H1 (cell line): Measurements from ENCODE around the gene LDLRAD4. TPM values are rescaled to one million over a fixed set of nuclear protein-coding genes. Genes with fewer than 3 reads are reported as not detected.
A peak's percentile ranks its signal among the peaks of the same experiment; 100 is the strongest.

Experiments used
- CTCF ChIA-PET: fragments of 300-600 bp; sonication (Branson Sonifier 250); formaldehyde crosslinking; loops from one replicate; lab custom pipeline; 2021; ENCODE audit not compliant: partially characterized antibody; lab: Charles Lee
- POLR2A ChIA-PET: fragments of 300-600 bp; sonication (Branson Sonifier 250); formaldehyde crosslinking; loops from one replicate; lab custom pipeline; 2021; ENCODE audit warnings: inconsistent platforms; ENCODE audit not compliant: partially characterized antibody; lab: Charles Lee
- DNase-seq, 2 experiments: peaks; one replicate each; pipeline versions ENCODE4 v3.0.0 to v3.0.0-alpha.2; 2010 to 2022; ENCODE audit warnings: low spot score in 2 of 2, low read depth in 1 of 2, mixed read lengths in 1 of 2
- FAIRE-seq: peaks from 2 replicates; lab custom pipeline; 2011; peaks lifted over from hg19 to GRCh38; lab: Jason Lieb, UNC
- H2AFZ ChIP-seq: 2 replicates; pipeline ENCODE4 v1.8.1; 2012; ENCODE audit warnings: low read length, inconsistent platforms
- H2AK5ac ChIP-seq: 2 replicates; pipeline ENCODE4 v1.6.1; 2013; ENCODE audit warnings: low read depth, low read length
- H2BK120ac ChIP-seq: replicated peaks from 2 replicates; pipeline ENCODE3; 2013; ENCODE audit warnings: low read depth, low read length, inconsistent platforms
- H2BK12ac ChIP-seq: 2 replicates; pipeline ENCODE4 v1.6.1; 2013; ENCODE audit warnings: low read depth, low read length
- H2BK15ac ChIP-seq: 2 replicates; pipeline ENCODE4 v1.6.1; 2013; ENCODE audit warnings: low read length
- H2BK20ac ChIP-seq: 2 replicates; pipeline ENCODE4 v1.6.1; 2013; ENCODE audit warnings: low read length
- H2BK5ac ChIP-seq: 2 replicates; pipeline ENCODE4 v1.6.1; 2013; ENCODE audit warnings: low read depth, low read length
- H3K14ac ChIP-seq: 2 replicates; pipeline ENCODE4 v1.6.1; 2013; ENCODE audit warnings: inconsistent platforms; ENCODE audit not compliant: insufficient read length
- H3K18ac ChIP-seq: 2 replicates; pipeline ENCODE4 v1.6.1; 2013; ENCODE audit warnings: low read length; ENCODE audit errors: extremely low read depth
- H3K23ac ChIP-seq: 2 replicates; pipeline ENCODE4 v1.6.1; 2013; ENCODE audit warnings: inconsistent platforms; ENCODE audit not compliant: insufficient read length
- H3K23me2 ChIP-seq: 2 replicates; pipeline ENCODE4 v1.6.1; 2013; ENCODE audit warnings: low read depth, low read length
- H3K27ac ChIP-seq: 2 replicates; pipeline ENCODE4 v1.6.1; 2011; ENCODE audit warnings: low read depth, low read length, inconsistent platforms
- H3K27me3 ChIP-seq, 4 experiments: replicated peaks in 1 of 4; 1 replicate in 1 of 4; 2 replicates in 3 of 4; pipeline versions ENCODE4 v1.6.1 to v1.8.1; 2011 to 2013; ENCODE audit warnings: low read length in 3 of 4, mild to moderate bottlenecking in 3 of 4, inconsistent platforms in 2 of 4, mixed read lengths in 2 of 4, moderate library complexity in 1 of 4; ENCODE audit not compliant: control insufficient read depth in 3 of 4, insufficient read depth in 3 of 4; ENCODE audit errors: extremely low read depth in 1 of 4
- H3K36me3 ChIP-seq, 4 experiments: 2 replicates each; pipeline versions ENCODE4 v1.6.1 to v1.8.1; 2011 to 2013; ENCODE audit warnings: mild to moderate bottlenecking in 4 of 4, low read length in 3 of 4, moderate library complexity in 2 of 4, control low read depth in 1 of 4, inconsistent platforms in 1 of 4; ENCODE audit not compliant: insufficient read depth in 4 of 4, control insufficient read depth in 2 of 4
- H3K4ac ChIP-seq: replicated peaks from 2 replicates; pipeline ENCODE3; 2013; ENCODE audit warnings: low read length, low read depth, mixed read lengths, inconsistent platforms; ENCODE audit not compliant: insufficient read length
- H3K4me1 ChIP-seq, 4 experiments: replicated peaks in 1 of 4; 1 replicate in 1 of 4; 2 replicates in 3 of 4; pipeline versions ENCODE4 v1.6.1 to v1.8.1; 2011 to 2013; ENCODE audit warnings: low read length in 3 of 4, inconsistent platforms in 2 of 4, mixed read lengths in 1 of 4; ENCODE audit not compliant: insufficient read depth in 4 of 4, control insufficient read depth in 3 of 4
- H3K4me2 ChIP-seq, 2 experiments: 2 replicates each; pipeline versions ENCODE4 v1.6.1 to v1.8.1; 2011 to 2013; ENCODE audit warnings: low read depth in 2 of 2, low read length in 2 of 2, control low read depth in 1 of 2, inconsistent platforms in 1 of 2, mild to moderate bottlenecking in 1 of 2; ENCODE audit not compliant: insufficient read depth in 1 of 2
- H3K4me3 ChIP-seq, 4 experiments: fragments of 200-600, 300-600 bp in 1 of 4; sonication (generic), shearing (Covaris generic), sonication (Bioruptor Twin) in 1 of 4; 2 replicates each; pipeline versions ENCODE4 v1.5.1 to v1.8.1; 2011 to 2016; ENCODE audit warnings: low read length in 4 of 4, low read depth in 3 of 4, control low read depth in 2 of 4, inconsistent platforms in 2 of 4, mild to moderate bottlenecking in 2 of 4, mixed read lengths in 1 of 4, moderate library complexity in 1 of 4; ENCODE audit not compliant: insufficient read depth in 2 of 4; ENCODE audit errors: extremely low read depth in 1 of 4
- H3K56ac ChIP-seq: replicated peaks from 2 replicates; pipeline ENCODE3; 2013; ENCODE audit warnings: low read depth, mild to moderate bottlenecking, mixed read lengths, low read length, inconsistent platforms; ENCODE audit not compliant: insufficient read length
- H3K79me1 ChIP-seq: 2 replicates; pipeline ENCODE4 v1.6.1; 2013; ENCODE audit warnings: low read depth, low read length, control low read depth
- H3K79me2 ChIP-seq, 2 experiments: 2 replicates each; pipeline versions ENCODE4 v1.6.1 to v1.8.1; 2012 to 2013; ENCODE audit warnings: low read length in 2 of 2, mild to moderate bottlenecking in 2 of 2, inconsistent platforms in 1 of 2; ENCODE audit not compliant: insufficient read depth in 2 of 2, control insufficient read depth in 1 of 2
- H3K9ac ChIP-seq, 4 experiments: replicated peaks in 1 of 4; 1 replicate in 1 of 4; 2 replicates in 3 of 4; pipeline versions ENCODE4 v1.6.1 to v1.8.1; 2011 to 2013; ENCODE audit warnings: low read depth in 3 of 4, low read length in 3 of 4, control low read depth in 2 of 4, mild to moderate bottlenecking in 2 of 4, moderate library complexity in 2 of 4, inconsistent platforms in 1 of 4; ENCODE audit errors: extremely low read depth in 1 of 4
- H3K9me3 ChIP-seq, 2 experiments: 2 replicates each; pipeline versions ENCODE4 v1.6.1 to v1.8.1; 2012 to 2013; ENCODE audit warnings: mild to moderate bottlenecking in 2 of 2, moderate library complexity in 2 of 2, control low read depth in 1 of 2, inconsistent platforms in 1 of 2, low read depth in 1 of 2, low read length in 1 of 2, mixed read lengths in 1 of 2; ENCODE audit not compliant: insufficient read depth in 2 of 2
- H4K20me1 ChIP-seq, 2 experiments: replicated peaks in 1 of 2; 2 replicates each; pipeline versions ENCODE3 to v1.8.1; 2011 to 2013; ENCODE audit warnings: inconsistent platforms in 2 of 2, low read length in 2 of 2, mild to moderate bottlenecking in 1 of 2; ENCODE audit not compliant: insufficient read depth in 2 of 2, control insufficient read depth in 1 of 2
- H4K5ac ChIP-seq: 2 replicates; pipeline ENCODE4 v1.6.1; 2013; ENCODE audit warnings: low read length, low read depth, mixed read lengths, inconsistent platforms; ENCODE audit not compliant: insufficient read length
- H4K8ac ChIP-seq: 2 replicates; pipeline ENCODE4 v1.8.0; 2013; ENCODE audit warnings: mild to moderate bottlenecking, moderate library complexity, low read length, inconsistent platforms; ENCODE audit not compliant: insufficient read depth; ENCODE audit errors: extremely low read depth
- H4K91ac ChIP-seq: replicated peaks from 2 replicates; pipeline ENCODE3; 2013; ENCODE audit warnings: low read length, mixed read lengths, inconsistent platforms; ENCODE audit not compliant: insufficient read length
- ASH2L ChIP-seq: fragments of 200-600, 300-600 bp; sonication (generic); IDR thresholded peaks from one replicate; pipeline ENCODE4 v1.7.1; 2017; ENCODE audit warnings: low read length
- CTBP2 ChIP-seq: IDR thresholded peaks from 2 replicates; pipeline ENCODE4 v1.7.0; 2011; ENCODE audit warnings: borderline replicate concordance, mild to moderate bottlenecking, moderate library complexity, mixed read lengths, low read length; ENCODE audit not compliant: insufficient read depth, insufficient read length
- E2F6 ChIP-seq: IDR thresholded peaks from 2 replicates; pipeline ENCODE4 v1.6.1; 2012; ENCODE audit warnings: inconsistent platforms
- KDM4A ChIP-seq: IDR thresholded peaks from one replicate; pipeline ENCODE4 v1.7.1; 2012; ENCODE audit warnings: low read depth, mild to moderate bottlenecking, moderate library complexity, low read length, inconsistent platforms; ENCODE audit not compliant: severe bottlenecking
- SUZ12 ChIP-seq: fragments of 200-600 bp; sonication (generic); IDR thresholded peaks from 2 replicates; pipeline ENCODE4 v1.6.1; 2012; ENCODE audit warnings: mild to moderate bottlenecking, inconsistent platforms, low read length, moderate library complexity, mixed read lengths
- TBP ChIP-seq: IDR thresholded peaks from 2 replicates; pipeline ENCODE4 v1.6.1; 2011; ENCODE audit warnings: low read depth, low read length, improper control_type of control experiment
- WGBS, 2 experiments: shearing (Covaris generic) in 1 of 2; methylation state at CpG; one replicate each; pipeline versions ENCODE4 v1.1.6 to v1.1.7; 2013 to 2015; ENCODE audit warnings: low lambda C conversion rate in 2 of 2, mixed read lengths in 2 of 2, inconsistent platforms in 1 of 2, low coverage in 1 of 2, missing lambda C conversion rate in 1 of 2; ENCODE audit not compliant: insufficient replicate concordance in 2 of 2, insufficient coverage in 1 of 2, insufficient read length in 1 of 2; ENCODE audit errors: extremely low coverage in 1 of 2, missing lambda C conversion rate in 1 of 2; 5-methylcytosine and 5-hydroxymethylcytosine counted together
- polyA plus RNA-seq, 7 experiments: library from polyadenylated mRNA; depleted of rRNA in 3 of 7; stranded (reverse) in 5 of 7; unstranded in 2 of 7; fragments of >200 nt in 5 of 7; fragments of 200-250 nt in 2 of 7; gene quantifications; 1 replicate in 5 of 7; 2 replicates in 1 of 7; 4 replicates in 1 of 7; pipeline versions ENCODE4 v1.2.1 to v1.2.3, GENCODE V29; 2011 to 2013; ENCODE audit warnings: missing spikeins in 2 of 7, mixed read lengths in 2 of 7
- total RNA-seq: library from RNA; stranded (reverse); fragmentation: NEBNext Ultra II Directional; extraction: Animal tissue kit (Norgen Biotek cat#: 25700); gene quantifications from 2 replicates; pipeline ENCODE4 v1.2.1, GENCODE V29; 2021

The LDLRAD4 gene
- total and polyA plus RNA-seq, 2 of the 8 experiments (the other 6 are each of a cell fraction or from before 2014, with no cell fraction given), result 0.77 to 1.4 TPM

- no peak overlapping the region for H2AK5ac ChIP-seq
Measured at GRCh38 chr18:13641551-13642439, 423.2 kb downstream of the LDLRAD4 start.

More at GRCh38 chr18:13641551-13642439, 423.2 kb downstream of the LDLRAD4 start:
- no peak overlapping the region for H3K23ac ChIP-seq
- H3K4me3 ChIP-seq, result peak overlapping the region; percentile 29 to 60 (median 43)
- WGBS, 2 experiments, result 23% methylated on average over 38 of the region's 84 CpGs; no CpG with 5 or more reads in 1 of the 2 experiments
- H2AFZ ChIP-seq, result no peak overlapping the region
- H4K91ac ChIP-seq, result no peak overlapping the region
- peaks cover 0 to 9% (median 2%) of the 10 kb centered on the region in 4 experiments; a peak in 3 of 7 replicates for H3K27me3 ChIP-seq
- POLR2A ChIA-PET, result no interaction called here
- H4K20me1 ChIP-seq, result no peaks in the 10 kb centered on the region
- no peak overlapping the region for H2BK120ac ChIP-seq
- CTCF ChIA-PET, result no interaction called here
- H2BK20ac ChIP-seq, result no peak overlapping the region
- H4K5ac ChIP-seq, result no peak overlapping the region
- no peak overlapping the region for H3K56ac ChIP-seq
- no peak overlapping the region; the same call in 1 of the 2 replicates for H3K18ac ChIP-seq
- H3K36me3 ChIP-seq, result no peaks in the 10 kb centered on the region
- H2BK5ac ChIP-seq, result no peak overlapping the region
- DNase-seq, result no peak
- no peaks in the 10 kb centered on the region for H3K9me3 ChIP-seq
- no peak overlapping the region for H3K4ac ChIP-seq
- no peaks in the 10 kb centered on the region for H3K79me1 ChIP-seq
- H2BK15ac ChIP-seq, result no peak overlapping the region
- H3K23me2 ChIP-seq, result peaks cover 4% of the 10 kb centered on the region; the same call in 1 of the 2 replicates
- no peak overlapping the region for H3K14ac ChIP-seq
- peak overlapping the region; percentile 64 to 85 for H3K4me2 ChIP-seq
- no peak for FAIRE-seq
- H3K9ac ChIP-seq, result no peak overlapping the region
- peak overlapping the region; percentile 80 for H4K8ac ChIP-seq
- H2BK12ac ChIP-seq, result peak overlapping the region; percentile 60; the same call in 1 of the 2 replicates
- no peaks in the 10 kb centered on the region for H3K4me1 ChIP-seq
- no peaks in the 10 kb centered on the region for H3K79me2 ChIP-seq
- H3K27ac ChIP-seq, result no peak overlapping the region
- 0 out of 2 replicates have a peak, but pooled peaks have one; percentile 28 for TF ChIP-seq SUZ12
- TF ChIP-seq CTBP2, result no peak
- peak; percentile 70 for TF ChIP-seq ASH2L
- peak; percentile 50 for TF ChIP-seq KDM4A
- TF ChIP-seq E2F6, result 0 out of 2 replicates have a peak, but pooled peaks have one; percentile 7
- TF ChIP-seq TBP, result no peak
